GM18951 (cell line): ENCODE measurements around the gene ADAMTS3.

ENCODE experiments used
- POLR2A ChIP-seq: IDR thresholded peaks from 4 replicates; pipeline ENCODE4 v1.6.1; 2011; ENCODE audit warnings: mild to moderate bottlenecking; ENCODE audit not compliant: insufficient read length, insufficient read depth; ENCODE audit errors: extremely low read depth
- in situ Hi-C: fragments of 300-500 bp; cut with MboI; formaldehyde crosslinking; loops from one replicate; pipeline ENCODE4 v1.12.0; 2022; ENCODE audit warnings: low sequenced_read_pairs, mixed read lengths, inconsistent platforms; ENCODE audit not compliant: unreplicated experiment

Gene ADAMTS3

GRCh38 chr4:72365016-72365415 is 204.0 kb downstream of the ADAMTS3 start:
- in situ Hi-C loops, result no loop called here
- no peak for TF ChIP-seq POLR2A

- TF ChIP-seq POLR2A, result no peak
- in situ Hi-C loops, result no loop called here
These were observed 208.9 kb downstream of the ADAMTS3 start for GRCh38 chr4:72360075-72360474.

- no peak for TF ChIP-seq POLR2A
- in situ Hi-C loops, result no loop called here
These were observed 210.5 kb downstream of the ADAMTS3 start for GRCh38 chr4:72358483-72358882.

DNA sequence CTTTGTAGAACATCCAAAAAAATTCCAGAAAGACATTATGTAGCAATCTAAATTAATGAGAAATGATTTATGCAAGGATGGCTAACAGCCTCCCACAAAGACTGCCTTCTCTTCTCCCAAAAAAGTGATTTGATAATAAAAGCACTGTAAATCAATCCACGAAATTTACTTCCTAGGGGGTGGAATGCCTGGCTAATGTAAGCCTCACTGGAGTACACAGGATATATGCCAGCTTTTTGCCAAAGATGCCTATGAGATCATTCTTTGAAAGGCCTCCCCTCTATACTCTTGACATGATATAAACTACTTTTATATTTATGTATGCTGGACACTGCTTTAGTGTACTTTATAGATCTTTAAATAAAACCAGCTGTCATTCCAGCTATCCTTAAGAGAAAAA is 211.1 kb downstream of the ADAMTS3 start:
- in situ Hi-C loops, result no loop called here

DNA sequence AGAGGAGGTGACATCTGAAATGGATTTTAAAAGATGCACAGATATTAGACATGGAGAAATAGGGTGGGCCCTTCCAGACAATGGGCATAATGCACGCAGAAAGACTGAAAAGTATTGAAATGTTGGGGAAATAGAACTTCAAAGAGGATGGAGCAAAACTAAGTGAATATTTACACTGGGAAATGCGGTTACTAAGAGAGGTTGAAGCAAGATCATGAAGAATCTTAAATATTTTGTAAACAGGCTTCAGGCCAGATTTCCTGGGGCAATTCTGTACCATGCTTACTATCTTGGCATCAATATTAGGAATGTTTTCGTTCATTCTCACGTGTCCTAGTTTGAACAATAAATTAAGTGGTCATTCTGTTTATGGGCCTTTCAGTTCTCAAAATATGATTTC is 216.3 kb downstream of the ADAMTS3 start:
- TF ChIP-seq POLR2A, result no peak
- in situ Hi-C loops, result no loop called here

More for the DNA sequence above, 211.1 kb downstream of the ADAMTS3 start:
- TF ChIP-seq POLR2A, result no peak

- in situ Hi-C loops, result no loop called here
- TF ChIP-seq POLR2A, result no peak
These were observed 217.5 kb downstream of the ADAMTS3 start for GRCh38 chr4:72351521-72351920.

GRCh38 chr4:72348701-72349100 is 220.3 kb downstream of the ADAMTS3 start:
- in situ Hi-C loops, result no loop called here
- TF ChIP-seq POLR2A, result no peak

- in situ Hi-C loops, result no loop called here
- TF ChIP-seq POLR2A, result no peak
These were observed 224.6 kb downstream of the ADAMTS3 start for GRCh38 chr4:72344418-72344817.

- TF ChIP-seq POLR2A, result no peak
- in situ Hi-C loops, result no loop called here
These were observed 227.6 kb downstream of the ADAMTS3 start for GRCh38 chr4:72341432-72341820.

- TF ChIP-seq POLR2A, result no peak
- in situ Hi-C loops, result no loop called here
These were observed 228.1 kb downstream of the ADAMTS3 start for GRCh38 chr4:72340803-72341431.

- in situ Hi-C loops, result no loop called here
- no peak for TF ChIP-seq POLR2A
These were observed 231.0 kb downstream of the ADAMTS3 start for GRCh38 chr4:72338060-72338459.

DNA sequence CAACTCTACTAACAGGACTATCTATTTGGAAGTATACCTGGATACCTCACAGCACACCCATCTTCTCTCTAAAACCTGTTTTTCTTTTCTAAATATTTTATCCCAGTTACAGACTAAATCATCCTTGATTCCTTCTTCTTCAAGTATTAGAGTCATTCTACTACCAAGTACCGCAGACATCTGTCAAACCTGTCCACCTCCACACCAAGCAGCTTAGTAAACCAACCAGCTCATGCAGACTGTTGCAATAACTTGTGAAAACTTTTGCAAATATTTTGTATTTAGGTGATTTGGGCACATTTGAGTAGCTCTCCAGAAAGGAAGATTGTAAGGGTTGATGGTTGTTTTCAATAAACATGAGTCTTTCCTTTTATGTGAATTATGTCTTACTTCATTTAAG is 238.6 kb downstream of the ADAMTS3 start:
- TF ChIP-seq POLR2A, result no peak
- in situ Hi-C loops, result no loop called here

GRCh38 chr4:72326692-72327632 is 242.1 kb downstream of the ADAMTS3 start:
- TF ChIP-seq POLR2A, result no peak
- in situ Hi-C loops, result no loop called here

DNA sequence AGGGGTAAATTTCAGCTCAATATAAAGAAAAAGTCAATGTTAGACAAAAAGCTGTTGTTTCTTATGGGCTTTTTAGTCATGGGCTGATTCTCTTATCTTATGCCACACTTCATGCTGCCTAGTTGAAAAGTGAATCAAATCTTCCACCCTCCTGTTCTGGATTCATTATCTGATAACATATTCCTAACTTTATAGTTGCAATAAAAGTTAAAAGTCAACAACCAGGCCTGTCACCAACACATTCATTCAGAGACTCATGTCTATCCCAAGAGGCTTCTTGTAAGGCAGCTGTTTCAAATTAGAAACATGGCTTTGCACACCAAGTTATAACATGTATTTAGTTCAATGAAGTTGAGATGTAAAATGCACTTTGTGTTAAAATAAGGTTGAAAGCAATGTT is 243.8 kb downstream of the ADAMTS3 start:
- in situ Hi-C loops, result no loop called here

More for the DNA sequence above, 243.8 kb downstream of the ADAMTS3 start:
- TF ChIP-seq POLR2A, result no peak
